ENCODE measurements around the gene VASH2.

DNA sequence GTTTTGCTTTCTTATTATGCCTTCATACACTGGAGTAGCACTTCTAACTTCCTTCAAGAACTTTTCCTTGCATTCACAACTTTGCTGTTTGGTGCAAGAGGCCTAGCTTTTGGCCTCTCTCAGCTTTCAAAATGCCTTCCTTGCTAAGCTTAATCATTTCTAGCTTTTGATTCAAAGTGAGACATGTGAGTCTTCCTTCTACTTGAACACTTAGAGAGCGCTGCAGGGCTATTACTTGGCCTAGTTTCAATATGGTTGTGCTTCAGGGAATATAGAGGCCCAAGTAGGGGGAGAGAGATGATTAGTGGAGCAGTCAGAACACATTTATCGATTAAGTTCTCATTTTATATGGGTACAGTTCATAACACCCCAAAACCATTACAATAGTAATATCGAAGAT lies 52.9 kb downstream of the VASH2 start:
- TF ChIP-seq EZH2 (IDR thresholded peaks at IDR 0.05; ENCODE audit: insufficient read depth, poor library complexity, severe bottlenecking) = no peak
- TF ChIP-seq EZH2phosphoT487 (IDR thresholded peaks at IDR 0.05; ENCODE audit: insufficient read depth, low read depth) = no peak

All from GM23248 (cell line).